ENCODE results near the gene NUTM2D. TPM values are rescaled to one million over a fixed set of nuclear protein-coding genes. Genes with fewer than 3 reads are reported as not detected.
"Not testable (repeated sequence)": the region's sequence is repeated elsewhere in the genome, so short reads cannot be mapped to it uniquely, and the experiment has no call there.

The NUTM2D gene
- 2.9 and 4.4 TPM in 2 replicates for total RNA-seq (2022)
- percentile 28 among the genes with signal in this experiment for Bru-seq, nascent RNA
- percentile 36 among the genes with signal in this experiment for BruChase-seq, experiment 1, labeled RNA remaining after a 2-hour chase
- percentile 40 among the genes with signal in this experiment for BruChase-seq, experiment 2, labeled RNA remaining after a 6-hour chase
- long read RNA-seq = 0 reads

GRCh38 chr10:87357444-87357843 lies at the start of gene NUTM2D:
TSS of gene NUTM2D (plus strand) at chr10:87357744. CDS start at chr10:87358266, 522 bp downstream.
- BruUV-seq (replicated peaks); H3K9me3 ChIP-seq; H3K4me3 Mint-ChIP-seq (ENCODE audit: unreplicated experiment); H3K27me3 Mint-ChIP-seq (ENCODE audit: insufficient read depth, unreplicated experiment); H3K27ac Mint-ChIP-seq (ENCODE audit: unreplicated experiment); H3K36me3 ChIP-seq (ENCODE audit: control insufficient read depth, insufficient read depth, low read length); H3K27me3 ChIP-seq (replicated peaks; ENCODE audit: control insufficient read depth, insufficient read depth, low read length); H3K4me1 Mint-ChIP-seq (ENCODE audit: low read depth, unreplicated experiment); CTCF ChIA-PET; DNase-seq; POLR2A ChIA-PET; H3K4me3 ChIP-seq (ENCODE audit: low read depth, low read length); H3K4me1 ChIP-seq; intact Hi-C loops (cut with micrococcal nuclease; ENCODE audit: unreplicated experiment); H3K36me3 Mint-ChIP-seq (ENCODE audit: insufficient read depth, unreplicated experiment); H3K9me3 Mint-ChIP-seq (ENCODE audit: unreplicated experiment): not testable (repeated sequence)

- H3K9me3 Mint-ChIP-seq (ENCODE audit: unreplicated experiment); intact Hi-C loops (cut with micrococcal nuclease; ENCODE audit: unreplicated experiment); H3K4me1 ChIP-seq; H3K27ac Mint-ChIP-seq (ENCODE audit: unreplicated experiment); H3K9me3 ChIP-seq; POLR2A ChIA-PET; H3K36me3 ChIP-seq (ENCODE audit: control insufficient read depth, insufficient read depth, low read length); H3K4me1 Mint-ChIP-seq (ENCODE audit: low read depth, unreplicated experiment); H3K4me3 Mint-ChIP-seq (ENCODE audit: unreplicated experiment); H3K36me3 Mint-ChIP-seq (ENCODE audit: insufficient read depth, unreplicated experiment); BruUV-seq (replicated peaks); DNase-seq; H3K27me3 Mint-ChIP-seq (ENCODE audit: insufficient read depth, unreplicated experiment); H3K4me3 ChIP-seq (ENCODE audit: low read depth, low read length); H3K27me3 ChIP-seq (replicated peaks; ENCODE audit: control insufficient read depth, insufficient read depth, low read length); CTCF ChIA-PET: not testable (repeated sequence)
These were observed 48.8 kb upstream of the NUTM2D start for GRCh38 chr10:87308702-87309101.

GRCh38 chr10:87309657-87310056 lies 47.9 kb upstream of the NUTM2D start:
- H3K4me3 Mint-ChIP-seq (ENCODE audit: unreplicated experiment); H3K27me3 Mint-ChIP-seq (ENCODE audit: insufficient read depth, unreplicated experiment); BruUV-seq (replicated peaks); H3K36me3 ChIP-seq (ENCODE audit: control insufficient read depth, insufficient read depth, low read length); H3K9me3 Mint-ChIP-seq (ENCODE audit: unreplicated experiment); DNase-seq; H3K9me3 ChIP-seq; H3K27me3 ChIP-seq (replicated peaks; ENCODE audit: control insufficient read depth, insufficient read depth, low read length); POLR2A ChIA-PET; H3K4me1 ChIP-seq; CTCF ChIA-PET; H3K36me3 Mint-ChIP-seq (ENCODE audit: insufficient read depth, unreplicated experiment); intact Hi-C loops (cut with micrococcal nuclease; ENCODE audit: unreplicated experiment); H3K27ac Mint-ChIP-seq (ENCODE audit: unreplicated experiment); H3K4me3 ChIP-seq (ENCODE audit: low read depth, low read length); H3K4me1 Mint-ChIP-seq (ENCODE audit: low read depth, unreplicated experiment): not testable (repeated sequence)

- BruUV-seq (replicated peaks); H3K36me3 ChIP-seq (ENCODE audit: control insufficient read depth, insufficient read depth, low read length); POLR2A ChIA-PET; H3K36me3 Mint-ChIP-seq (ENCODE audit: insufficient read depth, unreplicated experiment); H3K27me3 ChIP-seq (replicated peaks; ENCODE audit: control insufficient read depth, insufficient read depth, low read length); H3K27ac Mint-ChIP-seq (ENCODE audit: unreplicated experiment); H3K27me3 Mint-ChIP-seq (ENCODE audit: insufficient read depth, unreplicated experiment); H3K9me3 Mint-ChIP-seq (ENCODE audit: unreplicated experiment); intact Hi-C loops (cut with micrococcal nuclease; ENCODE audit: unreplicated experiment); H3K4me3 ChIP-seq (ENCODE audit: low read depth, low read length); H3K4me3 Mint-ChIP-seq (ENCODE audit: unreplicated experiment); CTCF ChIA-PET; H3K4me1 Mint-ChIP-seq (ENCODE audit: low read depth, unreplicated experiment); DNase-seq; H3K9me3 ChIP-seq; H3K4me1 ChIP-seq: not testable (repeated sequence)
These were observed 46.0 kb upstream of the NUTM2D start for GRCh38 chr10:87311521-87311920.

- H3K4me3 ChIP-seq (ENCODE audit: low read depth, low read length); CTCF ChIA-PET; H3K36me3 Mint-ChIP-seq (ENCODE audit: insufficient read depth, unreplicated experiment); H3K9me3 ChIP-seq; H3K4me1 ChIP-seq; H3K36me3 ChIP-seq (ENCODE audit: control insufficient read depth, insufficient read depth, low read length); BruUV-seq (replicated peaks); intact Hi-C loops (cut with micrococcal nuclease; ENCODE audit: unreplicated experiment); H3K9me3 Mint-ChIP-seq (ENCODE audit: unreplicated experiment); H3K4me3 Mint-ChIP-seq (ENCODE audit: unreplicated experiment); DNase-seq; H3K27ac Mint-ChIP-seq (ENCODE audit: unreplicated experiment); H3K27me3 ChIP-seq (replicated peaks; ENCODE audit: control insufficient read depth, insufficient read depth, low read length); POLR2A ChIA-PET; H3K4me1 Mint-ChIP-seq (ENCODE audit: low read depth, unreplicated experiment); H3K27me3 Mint-ChIP-seq (ENCODE audit: insufficient read depth, unreplicated experiment): not testable (repeated sequence)
These were observed 43.7 kb upstream of the NUTM2D start for GRCh38 chr10:87313649-87314359.

- H3K4me3 Mint-ChIP-seq (ENCODE audit: unreplicated experiment); DNase-seq; H3K4me1 Mint-ChIP-seq (ENCODE audit: low read depth, unreplicated experiment); BruUV-seq (replicated peaks); CTCF ChIA-PET; POLR2A ChIA-PET; H3K27me3 ChIP-seq (replicated peaks; ENCODE audit: control insufficient read depth, insufficient read depth, low read length); H3K4me1 ChIP-seq; H3K27me3 Mint-ChIP-seq (ENCODE audit: insufficient read depth, unreplicated experiment); H3K9me3 Mint-ChIP-seq (ENCODE audit: unreplicated experiment); H3K36me3 ChIP-seq (ENCODE audit: control insufficient read depth, insufficient read depth, low read length); H3K27ac Mint-ChIP-seq (ENCODE audit: unreplicated experiment); H3K36me3 Mint-ChIP-seq (ENCODE audit: insufficient read depth, unreplicated experiment); H3K9me3 ChIP-seq; intact Hi-C loops (cut with micrococcal nuclease; ENCODE audit: unreplicated experiment); H3K4me3 ChIP-seq (ENCODE audit: low read depth, low read length): not testable (repeated sequence)
These were observed 43.1 kb upstream of the NUTM2D start for GRCh38 chr10:87314360-87314973.

- H3K4me3 ChIP-seq (ENCODE audit: low read depth, low read length); H3K4me1 Mint-ChIP-seq (ENCODE audit: low read depth, unreplicated experiment); H3K4me1 ChIP-seq; H3K36me3 Mint-ChIP-seq (ENCODE audit: insufficient read depth, unreplicated experiment); BruUV-seq (replicated peaks); intact Hi-C loops (cut with micrococcal nuclease; ENCODE audit: unreplicated experiment); DNase-seq; H3K36me3 ChIP-seq (ENCODE audit: control insufficient read depth, insufficient read depth, low read length); POLR2A ChIA-PET; H3K9me3 ChIP-seq; H3K4me3 Mint-ChIP-seq (ENCODE audit: unreplicated experiment); CTCF ChIA-PET; H3K9me3 Mint-ChIP-seq (ENCODE audit: unreplicated experiment); H3K27me3 Mint-ChIP-seq (ENCODE audit: insufficient read depth, unreplicated experiment); H3K27me3 ChIP-seq (replicated peaks; ENCODE audit: control insufficient read depth, insufficient read depth, low read length); H3K27ac Mint-ChIP-seq (ENCODE audit: unreplicated experiment): not testable (repeated sequence)
These were observed 36.0 kb upstream of the NUTM2D start for GRCh38 chr10:87321505-87321904.
